C4-2B (cell line): ENCODE results near the gene LRRC30.

Source experiments
- ZFX ChIP-seq: fragments of 450-650 bp; IDR thresholded peaks from 2 replicates; pipeline ENCODE4 v1.6.1; 2017
- TF ChIP-seq, protein P1 (sequence below): fragments of 450-650 bp; conservative IDR thresholded peaks from 2 replicates; pipeline ENCODE4 v1.5.1; 2017; ENCODE audit warnings: mild to moderate bottlenecking

DNA sequence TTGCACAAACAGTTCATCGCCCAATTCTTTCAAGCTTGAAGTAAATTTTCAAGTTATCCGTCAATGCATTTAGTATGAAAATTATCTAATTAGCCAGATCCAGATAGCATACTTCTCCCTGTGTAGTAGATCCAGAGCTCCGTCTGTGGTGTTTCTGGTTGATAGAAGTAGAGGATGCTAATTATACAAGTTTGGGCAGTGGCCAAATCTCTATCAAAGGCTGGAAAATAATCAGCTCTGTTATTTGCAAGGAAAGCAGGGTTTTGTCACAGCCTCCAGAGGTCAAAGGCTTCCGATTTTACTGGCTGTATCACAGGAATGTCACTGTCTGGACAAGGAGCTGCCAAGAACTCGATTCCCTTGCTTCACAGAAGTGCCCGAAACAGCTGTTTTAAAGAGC lies 28.6 kb downstream of the LRRC30 start:
- TF ChIP-seq, protein P1, sequence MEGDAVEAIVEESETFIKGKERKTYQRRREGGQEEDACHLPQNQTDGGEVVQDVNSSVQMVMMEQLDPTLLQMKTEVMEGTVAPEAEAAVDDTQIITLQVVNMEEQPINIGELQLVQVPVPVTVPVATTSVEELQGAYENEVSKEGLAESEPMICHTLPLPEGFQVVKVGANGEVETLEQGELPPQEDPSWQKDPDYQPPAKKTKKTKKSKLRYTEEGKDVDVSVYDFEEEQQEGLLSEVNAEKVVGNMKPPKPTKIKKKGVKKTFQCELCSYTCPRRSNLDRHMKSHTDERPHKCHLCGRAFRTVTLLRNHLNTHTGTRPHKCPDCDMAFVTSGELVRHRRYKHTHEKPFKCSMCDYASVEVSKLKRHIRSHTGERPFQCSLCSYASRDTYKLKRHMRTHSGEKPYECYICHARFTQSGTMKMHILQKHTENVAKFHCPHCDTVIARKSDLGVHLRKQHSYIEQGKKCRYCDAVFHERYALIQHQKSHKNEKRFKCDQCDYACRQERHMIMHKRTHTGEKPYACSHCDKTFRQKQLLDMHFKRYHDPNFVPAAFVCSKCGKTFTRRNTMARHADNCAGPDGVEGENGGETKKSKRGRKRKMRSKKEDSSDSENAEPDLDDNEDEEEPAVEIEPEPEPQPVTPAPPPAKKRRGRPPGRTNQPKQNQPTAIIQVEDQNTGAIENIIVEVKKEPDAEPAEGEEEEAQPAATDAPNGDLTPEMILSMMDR, result no peak
- no peak for TF ChIP-seq ZFX
